Amygdala (tissue), 56 donors: Measurements from ENCODE around the gene QRFP.
"Not testable (repeated sequence)": the region's sequence is repeated elsewhere in the genome, so short reads cannot be mapped to it uniquely, and the experiment has no call there.

Source experiments
- DNase-seq, 56 donors: peaks; one replicate each; lab custom pipeline; 2025; lab: John Stamatoyannopoulos, UW

The QRFP gene

GRCh38 chr9:130920762-130921299 lies 24.2 kb upstream of the QRFP start:
- DNase-seq = no peak

GRCh38 chr9:130920233-130920632 lies 23.6 kb upstream of the QRFP start:
- no peak for DNase-seq

- DNase-seq = no peak
Observed at GRCh38 chr9:130919559-130920145, 23.0 kb upstream of the QRFP start.

GRCh38 chr9:130918826-130919558 lies 22.4 kb upstream of the QRFP start:
- DNase-seq = peak in 39 of 56 donors; percentile 12 to 83 (median 47)

- no peak for DNase-seq
Observed at GRCh38 chr9:130918101-130918825, 21.7 kb upstream of the QRFP start.

- no peak for DNase-seq
Observed at GRCh38 chr9:130917168-130917960, 20.8 kb upstream of the QRFP start.

- no peak for DNase-seq
Observed at GRCh38 chr9:130915096-130915447, 18.5 kb upstream of the QRFP start.

- DNase-seq = no peak
Observed at GRCh38 chr9:130914417-130915095, 17.9 kb upstream of the QRFP start.

- no peak for DNase-seq
Observed at GRCh38 chr9:130913599-130914416, 17.2 kb upstream of the QRFP start.

- peak in 32 of 56 donors; percentile 8 to 86 (median 38) for DNase-seq
Observed at GRCh38 chr9:130912932-130913598, 16.5 kb upstream of the QRFP start.

- DNase-seq = no peak
Observed at GRCh38 chr9:130911254-130912049, 14.8 kb upstream of the QRFP start.

GRCh38 chr9:130910670-130911069 lies 14.1 kb upstream of the QRFP start:
- not testable (repeated sequence) for DNase-seq

GRCh38 chr9:130910041-130910440 lies 13.4 kb upstream of the QRFP start:
- DNase-seq = not testable (repeated sequence)

- DNase-seq = no peak
Observed at GRCh38 chr9:130908878-130909355, 12.3 kb upstream of the QRFP start.

GRCh38 chr9:130908146-130908877 lies 11.7 kb upstream of the QRFP start:
- DNase-seq = no peak

GRCh38 chr9:130906735-130907416 lies 10.3 kb upstream of the QRFP start:
- DNase-seq = no peak
